Adrenal gland (tissue), 5 donors: ENCODE results near the gene DPP9.

ENCODE experiments used
- POLR2A ChIP-seq, 2 donors: fragments of 450-650 bp; IDR thresholded peaks; one replicate each; pipeline ENCODE4 v1.6.1; 2017; ENCODE audit warnings: antibody characterized with exemption in 2 of 2, mild to moderate bottlenecking in 2 of 2, moderate library complexity in 1 of 2
- TF ChIP-seq, protein P1 (sequence below), 6 experiments: fragments of 450-650 bp in 4 of 6; fragments of 200-600 bp in 2 of 6; sonication (generic) in 1 of 6; IDR thresholded peaks; 1 replicate in 5 of 6; 2 replicates in 1 of 6; pipeline versions ENCODE4 v1.5.1 to v1.8.0; 2016 to 2021; ENCODE audit warnings: antibody characterized with exemption in 6 of 6, mild to moderate bottlenecking in 2 of 6, moderate library complexity in 1 of 6
- donor health status: DM: no; HTN: no; CAD: no.

DNA sequence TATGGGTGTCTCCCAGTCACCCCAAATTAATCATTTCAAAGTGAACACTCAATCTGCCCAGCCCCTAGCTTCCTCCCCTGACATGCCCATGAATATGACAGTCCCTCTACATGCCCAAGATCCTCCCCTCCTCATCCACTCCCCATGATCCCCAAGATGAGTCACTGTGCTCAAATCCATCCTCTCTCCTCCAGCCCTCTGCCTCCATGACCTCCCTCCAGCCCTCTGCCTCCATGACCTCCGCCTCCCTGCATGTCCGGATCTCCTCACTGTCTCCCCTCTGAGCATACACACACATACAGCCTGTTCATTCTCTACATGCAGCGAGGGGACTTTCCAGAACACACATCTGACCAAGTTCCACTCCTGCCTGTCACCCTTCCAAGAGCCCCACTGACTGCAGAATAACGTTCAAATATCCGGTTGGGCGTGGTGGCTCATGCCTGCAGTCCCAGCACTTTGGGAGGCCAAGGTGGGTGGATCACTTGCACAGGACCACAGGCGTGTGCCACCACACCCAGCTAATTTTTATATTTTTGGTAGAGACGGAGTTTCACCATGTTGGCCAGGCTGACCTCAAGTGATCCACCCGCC is 49.5 kb upstream of the DPP9 start:
- TF ChIP-seq, protein P1, sequence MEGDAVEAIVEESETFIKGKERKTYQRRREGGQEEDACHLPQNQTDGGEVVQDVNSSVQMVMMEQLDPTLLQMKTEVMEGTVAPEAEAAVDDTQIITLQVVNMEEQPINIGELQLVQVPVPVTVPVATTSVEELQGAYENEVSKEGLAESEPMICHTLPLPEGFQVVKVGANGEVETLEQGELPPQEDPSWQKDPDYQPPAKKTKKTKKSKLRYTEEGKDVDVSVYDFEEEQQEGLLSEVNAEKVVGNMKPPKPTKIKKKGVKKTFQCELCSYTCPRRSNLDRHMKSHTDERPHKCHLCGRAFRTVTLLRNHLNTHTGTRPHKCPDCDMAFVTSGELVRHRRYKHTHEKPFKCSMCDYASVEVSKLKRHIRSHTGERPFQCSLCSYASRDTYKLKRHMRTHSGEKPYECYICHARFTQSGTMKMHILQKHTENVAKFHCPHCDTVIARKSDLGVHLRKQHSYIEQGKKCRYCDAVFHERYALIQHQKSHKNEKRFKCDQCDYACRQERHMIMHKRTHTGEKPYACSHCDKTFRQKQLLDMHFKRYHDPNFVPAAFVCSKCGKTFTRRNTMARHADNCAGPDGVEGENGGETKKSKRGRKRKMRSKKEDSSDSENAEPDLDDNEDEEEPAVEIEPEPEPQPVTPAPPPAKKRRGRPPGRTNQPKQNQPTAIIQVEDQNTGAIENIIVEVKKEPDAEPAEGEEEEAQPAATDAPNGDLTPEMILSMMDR (IDR thresholded peaks at IDR 0.05) = no peak
- TF ChIP-seq POLR2A (IDR thresholded peaks at IDR 0.05) = no peak
